B cell (primary cell): ENCODE measurements around the gene UFSP2. TPM values are rescaled to one million over a fixed set of nuclear protein-coding genes. Genes with fewer than 3 reads are reported as not detected.

Experiments
- ATAC-seq: fragments of 200-7000 bp; cut with Tn5 transposase; one replicate; pipeline ENCODE4 v1.10.0; 2021; ENCODE audit warnings: low read depth, mild to moderate bottlenecking, moderate number of reproducible peaks, moderate library complexity
- CTCF ChIA-PET: fragments of 350-600 bp; sonication (Branson Sonifier 250); formaldehyde crosslinking; loops from one replicate; lab custom pipeline; 2021; ENCODE audit warnings: antibody characterized with exemption, inconsistent platforms; lab: Charles Lee
- POLR2A ChIA-PET: fragments of 350-600 bp; sonication (Branson Sonifier 250); formaldehyde crosslinking; loops from one replicate; lab custom pipeline; 2021; ENCODE audit warnings: antibody characterized with exemption; lab: Charles Lee
- DNase-seq: peaks from one replicate; pipeline ENCODE4 v3.0.0; 2013
- H2AFZ ChIP-seq: 2 replicates; pipeline ENCODE4 v1.6.1; 2012; ENCODE audit warnings: mild to moderate bottlenecking, low read depth, low read length; ENCODE audit not compliant: insufficient read depth, poor library complexity, severe bottlenecking
- H3K27ac ChIP-seq, 2 donors: 1 replicate in 1 of 2; 2 replicates in 1 of 2; pipeline ENCODE4 v1.5.1; 2012 to 2013; ENCODE audit warnings: low read length in 2 of 2, mild to moderate bottlenecking in 2 of 2, moderate library complexity in 1 of 2
- H3K27me3 ChIP-seq, 4 experiments: fragments of 200-600 bp in 1 of 4; sonication (generic) in 1 of 4; replicated peaks in 1 of 4; 1 replicate in 2 of 4; 2 replicates in 2 of 4; pipeline versions ENCODE4 v1.6.1 to v1.7.0; 2013 to 2016; ENCODE audit warnings: low read length in 3 of 4, mild to moderate bottlenecking in 2 of 4, mixed read lengths in 1 of 4, moderate library complexity in 1 of 4; ENCODE audit not compliant: insufficient read depth in 4 of 4, control insufficient read depth in 3 of 4; ENCODE audit errors: control extremely low read depth in 1 of 4
- H3K36me3 ChIP-seq, 2 experiments: replicated peaks in 1 of 2; 1 replicate in 1 of 2; 2 replicates in 1 of 2; pipeline versions ENCODE4 v1.6.1 to v1.7.1; 2013; ENCODE audit warnings: low read length in 1 of 2; ENCODE audit not compliant: insufficient read depth in 2 of 2, control insufficient read depth in 1 of 2; ENCODE audit errors: control extremely low read depth in 1 of 2, extremely low read depth in 1 of 2
- H3K4me1 ChIP-seq, 2 donors: fragments of 200-600 bp in 1 of 2; sonication (generic) in 1 of 2; 1 replicate in 1 of 2; 2 replicates in 1 of 2; pipeline versions ENCODE4 v1.5.1 to v1.6.1; 2013 to 2017; ENCODE audit warnings: low read length in 2 of 2; ENCODE audit not compliant: control insufficient read depth in 2 of 2, insufficient read depth in 2 of 2
- H3K4me2 ChIP-seq: replicated peaks from 2 replicates; pipeline ENCODE3; 2012; ENCODE audit warnings: mild to moderate bottlenecking, low read depth, low read length; ENCODE audit not compliant: poor library complexity, severe bottlenecking
- H3K4me3 ChIP-seq, 5 experiments: fragments of 200-600 bp in 1 of 5; sonication (generic) in 1 of 5; 1 replicate in 3 of 5; 2 replicates in 2 of 5; pipeline versions ENCODE4 v1.5.1 to v1.7.0; 2011 to 2016; ENCODE audit warnings: low read length in 4 of 5, mild to moderate bottlenecking in 4 of 5, low read depth in 2 of 5, control low read depth in 1 of 5, moderate library complexity in 1 of 5; ENCODE audit not compliant: insufficient read depth in 1 of 5; ENCODE audit errors: control extremely low read depth in 1 of 5, extremely low read depth in 1 of 5
- H3K79me2 ChIP-seq: fragments of 200-600 bp; sonication (generic); one replicate; pipeline ENCODE4 v1.6.0; 2016; ENCODE audit warnings: low read length; ENCODE audit not compliant: control insufficient read depth, insufficient read depth
- H3K9ac ChIP-seq: fragments of 200-600 bp; sonication (generic); 2 replicates; pipeline ENCODE4 v1.6.1; 2017; ENCODE audit warnings: mild to moderate bottlenecking, low read length, moderate library complexity
- H3K9me3 ChIP-seq, 3 donors: one replicate each; pipeline versions ENCODE4 v1.6.1 to v1.7.1; 2013; ENCODE audit warnings: low read length in 2 of 3; ENCODE audit not compliant: control insufficient read depth in 2 of 3, insufficient read depth in 1 of 3; ENCODE audit errors: control extremely low read depth in 1 of 3
- H4K20me1 ChIP-seq: 2 replicates; pipeline ENCODE4 v1.6.0; 2012; ENCODE audit warnings: mild to moderate bottlenecking, low read length; ENCODE audit not compliant: insufficient read depth, control insufficient read depth, poor library complexity, severe bottlenecking
- H3K27ac Mint-ChIP-seq: one replicate; pipeline ENCODE4 v1.8.0; 2021; ENCODE audit warnings: mixed read lengths
- H3K27me3 Mint-ChIP-seq: one replicate; pipeline ENCODE4 v1.8.0; 2021; ENCODE audit warnings: mixed read lengths
- H3K4me1 Mint-ChIP-seq: one replicate; pipeline ENCODE4 v1.8.0; 2021; ENCODE audit warnings: mixed read lengths
- H3K4me3 Mint-ChIP-seq: one replicate; pipeline ENCODE4 v1.8.0; 2021; ENCODE audit warnings: mixed read lengths
- H3K9me3 Mint-ChIP-seq: one replicate; pipeline ENCODE4 v1.8.0; 2022; ENCODE audit warnings: mixed read lengths; ENCODE audit not compliant: insufficient read depth
- CTCF ChIP-seq: fragments of 200-600 bp; IDR thresholded peaks from one replicate; pipeline ENCODE4 v1.8.0; 2022; ENCODE audit warnings: antibody characterized with exemption, mild to moderate bottlenecking
- EZH2 ChIP-seq: IDR thresholded peaks from 2 replicates; pipeline ENCODE4 v1.6.1; 2012; ENCODE audit warnings: borderline replicate concordance, low read depth, mild to moderate bottlenecking, moderate library complexity, low read length; ENCODE audit not compliant: insufficient read depth, poor library complexity, severe bottlenecking
- WGBS: methylation state at CpG from one replicate; pipeline ENCODE4 v1.1.5; 2013; ENCODE audit warnings: missing lambda C conversion rate; ENCODE audit not compliant: insufficient coverage; 5-methylcytosine and 5-hydroxymethylcytosine counted together
- intact Hi-C: fragments of 100-400 bp; cut with micrococcal nuclease; formaldehyde crosslinking; loops from one replicate; pipeline ENCODE4 v1.10.0; 2022
- polyA plus RNA-seq: library from polyadenylated mRNA; depleted of rRNA; stranded (reverse); fragments of >200 nt; gene quantifications from 2 replicates; pipeline ENCODE4 v1.2.3, GENCODE V29; 2012
- total RNA-seq, 2 donors: library from RNA; stranded (reverse); fragments of 120-200 nt in 1 of 2; gene quantifications; 1 replicate in 1 of 2; 2 replicates in 1 of 2; pipeline versions ENCODE4 v1.2.3 to v1.2.4, GENCODE V29; 2013 to 2022

The UFSP2 gene
- total and polyA plus RNA-seq, 2 donors (not counting 1 experiment from before 2014, with no cell fraction given), result 9.5 to 20.6 TPM

- Histone ChIP-seq H3K4me3 (peak overlapping the region; percentile 78 to 99 (median 88)), H3K9me3 (no peaks in the 10 kb centered on the region), H3K9ac (peak overlapping the region; percentile 89), H4K20me1 (no peaks in the 10 kb centered on the region), H3K4me2 (peak overlapping the region; percentile 81), H2AFZ (peak overlapping the region; percentile 83), H3K27ac (peak overlapping the region; percentile 98 to 100), H3K4me1 (peaks cover 13% of the 10 kb centered on the region in 2 donors), H3K36me3 (peaks cover 2 to 12% of the 10 kb centered on the region in 2 experiments), H3K79me2 (peaks cover 35% of the 10 kb centered on the region), H3K27me3 (no peaks in the 10 kb centered on the region)
- intact Hi-C loops, result loop anchor here (1.0 to 10.0 kb wide), 6 partner anchors 29 to 1920 kb away; partner anchors contain the start of genes ANKRD37, CCDC110, ING2 and SLC25A4
- Mint-ChIP-seq H3K27me3 (peaks cover 4% of the 10 kb centered on the region), H3K9me3 (no peaks in the 10 kb centered on the region), H3K27ac (peak overlapping the region; percentile 99), H3K4me3 (peak overlapping the region; percentile 86), H3K4me1 (peaks cover 15% of the 10 kb centered on the region)
- ChIA-PET CTCF (interaction anchor here (0.7 to 4.3 kb wide), 11 partner anchors 14 to 619 kb away, joined by 3 to 31 read pairs (median 4); partner anchors contain the start of genes ANKRD37, LRP2BP, SLC25A4 and SNX25), POLR2A (interaction anchor here (1.2 to 2.8 kb wide), 4 partner anchors 19 to 47 kb away, joined by 3 to 19 read pairs (median 6); partner anchors contain the start of genes ANKRD37, CCDC110 and LRP2BP)
- ATAC-seq (no peak), DNase-seq (peak; percentile 61)
- no peak for TF ChIP-seq EZH2
- TF ChIP-seq CTCF, result no peak
- 16% methylated on average over 11 of the region's 13 CpGs for WGBS
Observed at GRCh38 chr4:185424905-185425646, 688 bp downstream of the UFSP2 start.
